ENCODE data around the gene RAP1GAP2.
"Not testable (repeated sequence)": the region's sequence is repeated elsewhere in the genome, so short reads cannot be mapped to it uniquely, and the experiment has no call there.

- not testable (repeated sequence) for TF ChIP-seq EZH2 (IDR thresholded peaks at IDR 0.05; ENCODE audit: borderline replicate concordance, low read depth, low read length, severe bottlenecking); CTCF (IDR thresholded peaks at IDR 0.05; ENCODE audit: borderline replicate concordance, extremely low read depth, low read length, poor library complexity, severe bottlenecking)
Measured at GRCh38 chr17:3054868-3055267, 258.6 kb downstream of the RAP1GAP2 start.

All from DND-41 (cell line).